Embryonic facial prominence (tissue), 1 donor: ENCODE data around the gene ANAPC16.
"Not testable (repeated sequence)": the region's sequence is repeated elsewhere in the genome, so short reads cannot be mapped to it uniquely, and the experiment has no call there.

Experiments
- DNase-seq: peaks from one replicate; pipeline ENCODE4 v3.0.0-alpha.2; 2016; ENCODE audit errors: extremely low spot score

The ANAPC16 gene

GRCh38 chr10:72211832-72212231, 4.0 kb upstream of the ANAPC16 start:
- DNase-seq: not testable (repeated sequence)

- DNase-seq: no peak
These were observed 2.5 kb downstream of the ANAPC16 start for GRCh38 chr10:72218325-72218724.

GRCh38 chr10:72218726-72219125, 2.9 kb downstream of the ANAPC16 start:
- DNase-seq: no peak

GRCh38 chr10:72219235-72219814, 3.5 kb downstream of the ANAPC16 start:
- DNase-seq: no peak

DNA sequence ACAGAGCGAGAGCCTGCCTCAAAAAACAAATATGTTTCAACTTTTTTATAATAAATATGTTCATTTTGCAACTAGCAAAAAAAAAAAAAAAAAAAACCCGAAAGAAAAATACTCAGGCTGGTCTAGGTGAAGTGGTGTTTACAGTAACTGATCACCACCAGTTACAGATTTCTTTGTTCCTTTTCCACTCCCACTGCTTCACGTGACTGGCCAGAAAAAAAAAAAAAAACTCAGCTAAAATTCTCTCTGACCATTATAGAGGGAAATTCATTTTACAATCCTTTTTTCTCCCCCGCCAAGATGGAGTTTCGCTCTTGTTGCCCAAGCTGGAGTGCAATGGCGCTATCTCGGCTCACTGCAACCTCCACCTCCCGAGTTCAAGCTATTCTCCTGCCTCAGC, 4.8 kb downstream of the ANAPC16 start:
- DNase-seq: no peak

DNA sequence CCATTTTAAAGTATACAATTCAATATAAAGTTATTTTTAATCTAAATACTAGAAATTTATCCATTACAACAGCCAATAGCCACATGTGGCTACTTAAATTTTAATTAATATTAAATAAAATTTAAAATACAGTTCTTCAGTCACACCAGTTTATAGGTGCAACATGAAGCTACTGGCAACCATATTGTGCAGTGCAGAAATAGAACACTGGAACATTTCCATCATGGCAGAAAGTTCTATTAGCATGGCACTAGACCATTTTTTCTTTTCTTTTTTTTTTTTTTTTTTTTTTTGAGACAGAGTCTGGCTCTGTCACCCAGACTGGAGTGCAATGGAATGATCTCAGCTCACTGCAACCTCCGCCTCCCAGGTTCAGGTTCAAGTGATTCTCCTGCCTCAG, 5.5 kb downstream of the ANAPC16 start:
- no peak for DNase-seq

GRCh38 chr10:72223743-72224101, 7.9 kb downstream of the ANAPC16 start:
- no peak for DNase-seq

DNA sequence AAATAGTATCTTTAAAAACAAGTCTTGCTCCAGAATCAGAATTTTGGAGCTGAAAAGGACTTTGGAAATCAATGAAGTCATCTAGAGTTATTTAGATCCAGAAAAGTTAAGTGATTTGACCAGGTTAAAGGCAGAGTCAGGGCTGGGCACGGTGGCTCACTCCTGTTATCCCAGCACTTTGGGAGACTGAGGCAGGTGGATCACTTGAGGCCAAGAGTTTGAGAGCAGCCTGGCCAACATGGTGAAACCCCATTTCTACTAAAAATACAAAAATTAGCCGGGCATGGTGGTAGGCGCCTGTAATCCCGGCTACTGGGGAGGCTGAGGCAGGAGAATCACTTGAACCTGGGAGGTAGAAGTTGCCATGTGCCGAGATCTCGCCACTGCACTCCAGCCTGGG, 8.4 kb downstream of the ANAPC16 start:
- not testable (repeated sequence) for DNase-seq

GRCh38 chr10:72226418-72227027, 10.7 kb downstream of the ANAPC16 start:
- DNase-seq: no peak

DNA sequence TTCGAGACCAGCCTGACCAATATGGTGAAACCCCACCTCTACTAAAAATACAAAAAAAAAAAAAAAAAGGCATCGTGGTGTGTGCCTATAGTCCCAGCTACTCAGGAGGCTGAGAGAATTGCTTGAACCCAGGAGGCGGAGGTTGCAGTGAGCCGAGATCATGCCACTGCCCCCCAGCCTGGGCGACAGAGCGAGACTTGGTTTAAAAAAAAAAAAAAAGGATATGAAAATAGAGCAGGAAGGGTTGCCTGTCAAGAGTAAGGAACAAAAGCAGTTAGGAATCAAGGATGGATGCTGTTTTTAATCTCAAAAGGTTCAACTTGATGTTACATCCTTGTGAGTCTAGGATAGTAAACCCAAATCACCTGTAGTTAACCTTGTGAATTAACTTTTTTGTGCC, 12.0 kb downstream of the ANAPC16 start:
- no peak for DNase-seq

- DNase-seq: no peak
These were observed 12.5 kb downstream of the ANAPC16 start for GRCh38 chr10:72228318-72228751.

GRCh38 chr10:72229261-72230251, 13.7 kb downstream of the ANAPC16 start:
- no peak for DNase-seq

DNA sequence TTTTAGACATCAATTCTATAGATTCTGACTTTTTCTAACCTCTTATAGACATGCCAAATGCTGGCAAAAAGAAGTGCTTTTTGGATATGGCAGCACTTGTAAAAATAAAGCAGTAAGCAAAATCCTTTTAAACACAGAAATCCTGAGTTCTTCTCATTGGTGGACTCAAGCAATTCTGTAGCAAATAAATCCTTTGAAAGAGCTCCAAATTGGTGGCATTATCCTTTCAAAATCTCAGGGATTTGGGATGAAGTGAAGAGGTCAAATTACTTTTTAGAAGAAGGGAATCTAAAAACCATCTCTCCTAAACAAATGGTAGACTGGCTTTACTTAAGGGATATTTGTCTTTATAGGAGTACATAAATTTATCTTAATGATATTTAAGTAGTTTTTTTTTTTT, 17.8 kb downstream of the ANAPC16 start:
- no peak for DNase-seq

DNA sequence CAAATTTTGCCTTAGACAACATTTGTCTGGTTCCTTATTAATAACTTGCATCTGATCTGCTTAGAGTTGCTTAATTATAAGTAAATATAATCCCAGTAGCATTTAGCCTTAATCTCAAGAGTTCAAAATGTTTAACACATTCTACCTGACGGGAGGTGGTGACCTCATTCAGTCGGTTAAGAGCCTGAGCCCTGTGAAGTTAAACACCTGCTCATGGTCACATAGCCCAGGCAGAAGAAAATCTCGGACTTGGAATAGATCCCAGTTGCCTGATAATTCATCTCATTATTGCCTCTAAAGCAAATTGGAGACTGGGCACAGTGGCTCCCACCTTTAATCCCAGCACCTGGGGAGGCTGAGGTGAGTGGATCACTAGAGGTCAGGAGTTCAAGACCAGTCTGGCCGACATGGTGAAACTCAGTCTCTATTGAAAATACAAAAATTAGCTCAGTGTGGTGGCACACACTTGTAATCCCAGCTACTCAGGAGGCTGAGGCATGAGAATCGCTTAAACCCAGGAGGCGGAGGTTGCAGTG, 18.8 kb downstream of the ANAPC16 start:
- no peak for DNase-seq

DNA sequence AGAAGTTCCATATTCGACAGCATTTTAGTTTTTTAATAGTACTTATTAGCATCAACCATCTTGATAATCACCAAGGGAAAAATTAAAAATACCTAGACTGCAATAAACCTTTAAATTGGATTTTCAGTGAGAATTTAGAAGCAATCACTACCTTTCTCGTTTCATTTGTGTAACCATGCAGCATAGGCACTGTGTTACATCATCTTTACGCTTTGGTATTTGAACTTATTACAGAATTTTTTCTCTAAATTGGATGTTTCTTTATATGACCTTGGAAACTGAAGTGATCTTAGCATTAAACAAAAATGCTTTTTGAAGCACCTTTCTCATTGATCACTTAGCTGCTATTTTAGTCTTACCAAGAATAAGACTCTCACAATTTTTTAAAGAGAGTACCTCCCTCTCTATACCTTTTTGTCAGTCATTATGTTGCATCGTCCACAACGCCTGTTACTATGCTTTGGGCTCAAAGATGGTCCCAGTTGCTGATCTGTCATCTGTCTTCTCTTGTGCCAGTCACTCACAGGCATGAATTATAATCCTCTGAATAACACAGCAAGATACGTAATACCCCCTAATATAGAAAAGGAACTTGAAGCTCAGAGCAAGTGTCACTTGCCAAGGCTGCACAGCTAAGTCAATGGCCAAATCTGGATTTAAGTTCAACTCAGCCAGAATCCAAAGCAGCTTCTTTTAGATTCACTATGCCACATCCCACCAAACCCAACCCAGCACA, 19.9 kb downstream of the ANAPC16 start:
- no peak for DNase-seq

GRCh38 chr10:72238392-72239175, 22.8 kb downstream of the ANAPC16 start:
- no peak for DNase-seq

GRCh38 chr10:72239409-72239808, 23.6 kb downstream of the ANAPC16 start:
- no peak for DNase-seq

- DNase-seq: no peak
These were observed 24.6 kb downstream of the ANAPC16 start for GRCh38 chr10:72240371-72240770.

DNA sequence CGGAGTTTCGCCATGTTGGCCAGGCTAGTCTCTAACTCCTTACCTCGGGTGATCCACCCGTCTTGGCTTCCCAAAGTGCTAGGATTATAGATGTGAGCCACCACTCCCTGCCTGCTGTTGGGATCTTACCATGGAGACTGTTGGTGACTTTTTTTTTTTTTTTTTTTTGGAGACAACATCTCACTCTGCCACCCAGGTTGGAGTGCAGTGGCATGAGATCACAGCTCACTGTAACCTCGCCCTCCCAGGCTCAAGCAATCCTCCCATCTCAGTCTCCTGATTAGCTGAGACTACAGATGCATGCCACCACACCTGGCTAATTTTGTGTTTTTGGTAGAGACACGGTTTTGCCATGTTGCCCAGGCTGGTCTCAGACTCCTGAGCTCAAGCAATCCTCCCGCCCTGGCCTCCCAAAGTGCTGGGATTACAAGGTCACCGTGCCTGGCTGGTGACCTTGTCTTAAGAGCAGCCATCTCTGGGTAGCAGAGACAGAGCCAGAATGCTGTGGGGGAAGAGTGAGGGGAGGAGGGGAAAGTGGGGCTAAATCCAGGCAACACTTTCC, 26.0 kb downstream of the ANAPC16 start:
- no peak for DNase-seq

DNA sequence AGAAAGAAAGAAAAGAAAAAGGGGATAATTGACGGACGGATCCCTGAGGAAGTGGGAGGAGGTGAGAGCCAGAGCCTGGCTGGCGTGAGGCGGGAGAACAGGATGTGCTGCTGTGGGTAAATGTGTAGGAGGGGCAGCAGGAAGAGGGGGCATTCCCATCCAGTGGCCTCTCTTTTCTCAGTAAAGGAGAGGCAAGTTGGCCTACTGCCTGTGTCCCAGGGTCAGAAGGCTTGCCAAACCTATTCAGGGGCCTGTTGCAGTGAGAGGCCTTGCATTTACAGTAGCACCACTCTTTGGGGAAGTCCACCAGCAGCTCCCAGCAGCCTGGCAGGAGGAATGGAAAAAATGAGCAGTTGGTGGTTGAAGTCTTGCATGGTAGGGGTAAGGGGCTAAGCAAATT, 26.9 kb downstream of the ANAPC16 start:
- no peak for DNase-seq
